ENCODE measurements around the gene DAB2IP.

DAB2IP gene

DNA sequence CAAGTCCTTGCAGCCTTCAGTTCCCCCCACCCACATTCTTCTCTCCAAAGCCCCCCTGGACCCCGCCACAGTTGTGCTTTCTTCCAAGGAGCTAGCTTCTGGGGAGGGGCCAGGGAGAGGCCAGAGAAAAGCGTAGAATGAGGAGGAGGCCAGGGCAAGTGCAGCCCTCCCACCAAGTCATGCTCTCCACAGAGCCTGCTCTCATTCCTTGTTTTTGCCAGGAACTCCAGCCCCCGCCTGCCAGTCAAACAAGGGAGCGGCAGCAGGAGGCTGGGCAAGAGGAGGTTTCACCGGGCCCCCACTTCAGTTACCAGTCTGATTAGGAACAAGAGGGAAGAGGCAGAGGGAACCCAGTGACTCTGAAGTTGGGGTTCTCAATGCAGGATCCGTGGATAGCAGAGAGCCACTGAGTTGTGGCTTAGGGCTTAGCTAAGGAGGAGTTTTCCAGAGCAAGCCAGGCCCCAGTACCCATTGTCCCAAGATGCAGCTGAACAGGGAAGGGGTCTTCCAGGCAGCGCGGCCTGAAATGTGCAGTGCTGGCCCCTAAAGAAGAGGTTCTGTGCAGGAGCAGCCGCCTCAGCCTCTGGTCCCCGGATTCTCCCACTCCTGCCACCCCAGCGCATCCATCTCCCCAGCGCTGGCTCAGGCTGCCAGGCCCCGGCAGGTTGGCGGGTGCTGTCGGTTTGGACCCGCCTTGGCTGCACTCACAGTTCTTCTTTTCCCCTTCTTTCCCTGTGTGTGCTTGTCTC is 120.6 kb downstream of the DAB2IP start:
- no peak overlapping the region for H3K14ac ChIP-seq (ENCODE audit: low read length)
- no peak overlapping the region for H3K4me2 ChIP-seq (ENCODE audit: insufficient read depth, low read length, poor library complexity, severe bottlenecking)
- no peak overlapping the region for H3K27ac ChIP-seq (replicated peaks; ENCODE audit: low read length)
- H3K79me1 ChIP-seq (ENCODE audit: low read depth, low read length), result peaks cover 3% of the 10 kb centered on the region
- H3K27me3 ChIP-seq (ENCODE audit: control insufficient read depth in 3 of 3, insufficient read depth in 3 of 3, low read depth in 1 of 3, low read length in 3 of 3), result no peaks in the 10 kb centered on the region
- DNase-seq (ENCODE audit: low spot score), result no peak
- no peak overlapping the region for H2AK5ac ChIP-seq (ENCODE audit: low read depth, low read length)
- no peak overlapping the region for H3K23ac ChIP-seq (ENCODE audit: low read depth, low read length, poor library complexity)
- H3K36me3 ChIP-seq (replicated peaks in 1 of 2; ENCODE audit: control insufficient read depth in 2 of 2, insufficient read depth in 2 of 2, low read length in 2 of 2), result peaks cover 70 to 97% of the 10 kb centered on the region in 2 donors
- WGBS, 2 donors (ENCODE audit: extremely low coverage in 2 of 2, insufficient read length in 2 of 2, insufficient replicate concordance in 1 of 2), result no CpG with 5 or more reads among the region's 16 CpGs
- H4K91ac ChIP-seq (ENCODE audit: low read depth, low read length, poor library complexity), result no peak overlapping the region
- no peak overlapping the region for H3K9ac ChIP-seq (ENCODE audit: low read depth, low read length, poor library complexity)
- H3K9me3 ChIP-seq (replicated peaks in 1 of 2; ENCODE audit: control insufficient read depth in 2 of 2, insufficient read depth in 1 of 2, low read depth in 1 of 2, low read length in 2 of 2), result peaks cover 0 to under 1% of the 10 kb centered on the region in 2 donors
- no peak overlapping the region for H4K8ac ChIP-seq (ENCODE audit: low read depth, low read length)
- no peak overlapping the region for H2BK15ac ChIP-seq (ENCODE audit: low read length)
- H2BK120ac ChIP-seq (ENCODE audit: low read depth, low read length), result no peak overlapping the region
- H2BK5ac ChIP-seq (ENCODE audit: low read length), result peak overlapping the region; percentile 58
- peak overlapping the region; percentile 52 for H3K18ac ChIP-seq (ENCODE audit: low read length)
- no peak overlapping the region for H2AFZ ChIP-seq (ENCODE audit: low read length)
- H2BK12ac ChIP-seq (ENCODE audit: low read length), result no peak overlapping the region
- no peak overlapping the region for H3K4me3 ChIP-seq (ENCODE audit: low read length in 2 of 2)
- H3K4me1 ChIP-seq (ENCODE audit: control insufficient read depth in 2 of 2, insufficient read depth in 1 of 2, low read depth in 1 of 2, low read length in 2 of 2), result peaks cover 0 to 1% of the 10 kb centered on the region in 2 donors
- no peak overlapping the region for H3K4ac ChIP-seq (ENCODE audit: low read length)

DNA sequence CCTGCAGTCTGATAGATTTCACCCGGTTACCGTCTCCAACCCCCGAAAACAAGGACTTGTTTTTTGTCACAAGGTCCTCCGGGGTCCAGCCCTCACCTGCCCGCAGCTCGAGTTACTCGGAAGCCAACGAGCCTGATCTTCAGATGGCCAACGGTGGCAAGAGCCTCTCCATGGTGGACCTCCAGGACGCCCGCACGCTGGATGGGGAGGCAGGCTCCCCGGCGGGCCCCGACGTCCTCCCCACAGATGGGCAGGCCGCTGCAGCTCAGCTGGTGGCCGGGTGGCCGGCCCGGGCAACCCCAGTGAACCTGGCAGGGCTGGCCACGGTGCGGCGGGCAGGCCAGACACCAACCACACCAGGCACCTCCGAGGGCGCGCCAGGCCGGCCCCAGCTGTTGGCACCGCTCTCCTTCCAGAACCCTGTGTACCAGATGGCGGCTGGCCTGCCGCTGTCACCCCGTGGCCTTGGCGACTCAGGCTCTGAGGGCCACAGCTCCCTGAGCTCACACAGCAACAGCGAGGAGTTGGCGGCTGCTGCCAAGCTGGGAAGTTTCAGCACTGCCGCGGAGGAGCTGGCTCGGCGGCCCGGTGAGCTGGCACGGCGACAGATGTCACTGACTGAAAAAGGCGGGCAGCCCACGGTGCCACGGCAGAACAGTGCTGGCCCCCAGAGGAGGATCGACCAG is 121.3 kb downstream of the DAB2IP start:
- Histone ChIP-seq H3K4me1 (ENCODE audit: control insufficient read depth in 2 of 2, insufficient read depth in 1 of 2, low read depth in 1 of 2, low read length in 2 of 2) (peaks cover 0 to 1% of the 10 kb centered on the region in 2 donors), H4K8ac (ENCODE audit: low read depth, low read length) (no peak overlapping the region), H3K27ac (replicated peaks; ENCODE audit: low read length) (no peak overlapping the region), H2BK15ac (ENCODE audit: low read length) (no peak overlapping the region), H3K23ac (ENCODE audit: low read depth, low read length, poor library complexity) (no peak overlapping the region), H3K36me3 (replicated peaks in 1 of 2; ENCODE audit: control insufficient read depth in 2 of 2, insufficient read depth in 2 of 2, low read length in 2 of 2) (peaks cover 66 to 97% of the 10 kb centered on the region in 2 donors), H2AK5ac (ENCODE audit: low read depth, low read length) (no peak overlapping the region), H3K9ac (ENCODE audit: low read depth, low read length, poor library complexity) (no peak overlapping the region), H2BK120ac (ENCODE audit: low read depth, low read length) (no peak overlapping the region), H3K79me1 (ENCODE audit: low read depth, low read length) (peaks cover 3% of the 10 kb centered on the region), H3K4me3 (ENCODE audit: low read length in 2 of 2) (no peak overlapping the region), H3K4ac (ENCODE audit: low read length) (no peak overlapping the region), H3K4me2 (ENCODE audit: insufficient read depth, low read length, poor library complexity, severe bottlenecking) (no peak overlapping the region), H2BK12ac (ENCODE audit: low read length) (no peak overlapping the region), H3K18ac (ENCODE audit: low read length) (peak overlapping the region; percentile 20), H4K91ac (ENCODE audit: low read depth, low read length, poor library complexity) (no peak overlapping the region), H3K27me3 (ENCODE audit: control insufficient read depth in 3 of 3, insufficient read depth in 3 of 3, low read depth in 1 of 3, low read length in 3 of 3) (no peaks in the 10 kb centered on the region), H2BK5ac (ENCODE audit: low read length) (no peak overlapping the region), H3K14ac (ENCODE audit: low read length) (no peak overlapping the region), H2AFZ (ENCODE audit: low read length) (no peak overlapping the region), H3K9me3 (replicated peaks in 1 of 2; ENCODE audit: control insufficient read depth in 2 of 2, insufficient read depth in 1 of 2, low read depth in 1 of 2, low read length in 2 of 2) (peaks cover 0 to 7% of the 10 kb centered on the region in 2 donors)
- WGBS, 2 donors (ENCODE audit: extremely low coverage in 2 of 2, insufficient read length in 2 of 2, insufficient replicate concordance in 1 of 2), result no CpG with 5 or more reads among the region's 45 CpGs
- DNase-seq (ENCODE audit: low spot score), result no peak

DNA sequence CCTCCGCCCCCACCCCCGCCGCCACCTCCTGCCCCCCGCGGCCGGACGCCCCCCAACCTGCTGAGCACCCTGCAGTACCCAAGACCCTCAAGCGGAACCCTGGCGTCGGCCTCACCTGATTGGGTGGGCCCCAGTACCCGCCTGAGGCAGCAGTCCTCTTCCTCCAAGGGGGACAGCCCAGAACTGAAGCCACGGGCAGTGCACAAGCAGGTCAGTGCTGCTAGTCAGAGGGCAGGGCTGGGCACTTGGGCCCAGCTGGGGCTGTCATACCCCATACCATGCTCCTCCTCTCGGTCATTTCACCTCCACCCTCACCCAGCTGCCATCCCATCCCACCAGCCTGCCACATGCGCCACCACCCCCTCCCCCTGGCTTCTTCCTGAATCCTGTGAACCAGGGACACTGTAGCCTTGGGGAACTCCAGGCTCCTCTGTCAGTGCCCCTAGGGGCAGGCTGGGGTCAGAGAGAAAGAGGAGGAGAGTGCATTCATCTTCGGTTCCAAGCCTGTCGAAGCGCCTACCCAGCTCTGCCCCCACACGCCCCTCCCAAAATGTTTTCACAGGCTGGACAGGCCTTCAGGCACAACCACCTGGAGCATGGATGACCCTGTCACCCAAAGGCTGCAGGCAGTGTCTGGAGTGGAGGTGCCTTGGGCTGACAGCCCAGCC is 122.0 kb downstream of the DAB2IP start:
- Histone ChIP-seq H3K27me3 (ENCODE audit: control insufficient read depth in 3 of 3, insufficient read depth in 3 of 3, low read depth in 1 of 3, low read length in 3 of 3) (no peaks in the 10 kb centered on the region), H4K8ac (ENCODE audit: low read depth, low read length) (no peak overlapping the region), H3K4me3 (ENCODE audit: low read length in 2 of 2) (no peak overlapping the region), H3K27ac (replicated peaks; ENCODE audit: low read length) (no peak overlapping the region), H2AFZ (ENCODE audit: low read length) (no peak overlapping the region), H2AK5ac (ENCODE audit: low read depth, low read length) (no peak overlapping the region), H2BK15ac (ENCODE audit: low read length) (no peak overlapping the region), H4K91ac (ENCODE audit: low read depth, low read length, poor library complexity) (no peak overlapping the region), H3K79me1 (ENCODE audit: low read depth, low read length) (peaks cover 3% of the 10 kb centered on the region), H3K18ac (ENCODE audit: low read length) (no peak overlapping the region), H3K9me3 (replicated peaks in 1 of 2; ENCODE audit: control insufficient read depth in 2 of 2, insufficient read depth in 1 of 2, low read depth in 1 of 2, low read length in 2 of 2) (peaks cover 0 to 14% of the 10 kb centered on the region in 2 donors), H3K9ac (ENCODE audit: low read depth, low read length, poor library complexity) (no peak overlapping the region), H3K4me2 (ENCODE audit: insufficient read depth, low read length, poor library complexity, severe bottlenecking) (no peak overlapping the region), H2BK12ac (ENCODE audit: low read length) (no peak overlapping the region), H2BK5ac (ENCODE audit: low read length) (no peak overlapping the region), H3K14ac (ENCODE audit: low read length) (no peak overlapping the region), H3K4me1 (ENCODE audit: control insufficient read depth in 2 of 2, insufficient read depth in 1 of 2, low read depth in 1 of 2, low read length in 2 of 2) (peaks cover 0 to 1% of the 10 kb centered on the region in 2 donors), H3K36me3 (replicated peaks in 1 of 2; ENCODE audit: control insufficient read depth in 2 of 2, insufficient read depth in 2 of 2, low read length in 2 of 2) (peaks cover 60 to 97% of the 10 kb centered on the region in 2 donors), H2BK120ac (ENCODE audit: low read depth, low read length) (no peak overlapping the region), H3K23ac (ENCODE audit: low read depth, low read length, poor library complexity) (peak overlapping the region; percentile 67), H3K4ac (ENCODE audit: low read length) (no peak overlapping the region)
- no CpG with 5 or more reads among the region's 18 CpGs for WGBS, 2 donors (ENCODE audit: extremely low coverage in 2 of 2, insufficient read length in 2 of 2, insufficient replicate concordance in 1 of 2)
- no peak for DNase-seq (ENCODE audit: low spot score)
